SK-N-SH treated with all-trans-retinoic acid at 6 μM for 48 hours (cell line): Measurements from ENCODE around the gene DNAAF2.

Source experiments
- ATAC-seq: fragments of 200-7000 bp; cut with Tn5 transposase; 3 replicates; pipeline ENCODE4 v1.9.1; 2020; ENCODE audit warnings: mild to moderate bottlenecking, moderate library complexity
- BACH2 ChIP-seq: fragments of 250-450 bp; sonication (Bioruptor Pico); IDR thresholded peaks from 2 replicates; pipeline ENCODE4 v1.9.0; 2021; ENCODE audit warnings: mild to moderate bottlenecking, borderline replicate concordance
- CREB5 ChIP-seq: fragments of 250-450 bp; sonication (Bioruptor Pico); IDR thresholded peaks from 2 replicates; pipeline ENCODE4 v1.5.1; 2020; ENCODE audit warnings: low read depth, mild to moderate bottlenecking, moderate library complexity
- CSDC2 ChIP-seq: fragments of 250-450 bp; sonication (Bioruptor Pico); IDR thresholded peaks from 2 replicates; pipeline ENCODE4 v1.5.0; 2020; ENCODE audit warnings: mild to moderate bottlenecking, moderate library complexity
- GLIS3 ChIP-seq: fragments of 250-450 bp; sonication (Bioruptor Pico); IDR thresholded peaks from 2 replicates; pipeline ENCODE4 v1.5.0; 2020; ENCODE audit warnings: mild to moderate bottlenecking, moderate library complexity
- OSR1 ChIP-seq: fragments of 250-450 bp; sonication (Bioruptor Pico); IDR thresholded peaks from 2 replicates; pipeline ENCODE4 v1.8.0; 2022; ENCODE audit warnings: moderate library complexity, mild to moderate bottlenecking, inconsistent platforms
- PATZ1 ChIP-seq: fragments of 250-450 bp; sonication (Bioruptor Pico); IDR thresholded peaks from 2 replicates; pipeline ENCODE4 v1.8.0; 2020; ENCODE audit warnings: mild to moderate bottlenecking, moderate library complexity, borderline replicate concordance
- POU6F1 ChIP-seq: fragments of 250-450 bp; sonication (Bioruptor Pico); IDR thresholded peaks from 2 replicates; pipeline ENCODE4 v1.8.0; 2021; ENCODE audit warnings: low read depth, mild to moderate bottlenecking, moderate library complexity, borderline replicate concordance
- PPARA ChIP-seq: fragments of 250-450 bp; sonication (Bioruptor Pico); IDR thresholded peaks from 2 replicates; pipeline ENCODE4 v1.5.0; 2020; ENCODE audit warnings: mild to moderate bottlenecking, borderline replicate concordance
- SNAI2 ChIP-seq: fragments of 250-450 bp; sonication (Bioruptor Pico); IDR thresholded peaks from 2 replicates; pipeline ENCODE4 v1.5.0; 2020; ENCODE audit warnings: mild to moderate bottlenecking, moderate library complexity
- TCF4 ChIP-seq: fragments of 250-450 bp; sonication (Bioruptor Pico); IDR thresholded peaks from 2 replicates; pipeline ENCODE4 v1.8.0; 2021; ENCODE audit warnings: mild to moderate bottlenecking, moderate library complexity, borderline replicate concordance
- TOX ChIP-seq: fragments of 250-450 bp; sonication (Bioruptor Pico); IDR thresholded peaks from 2 replicates; pipeline ENCODE4 v1.8.0; 2021; ENCODE audit warnings: mild to moderate bottlenecking, moderate library complexity, borderline replicate concordance
- TSHZ2 ChIP-seq: fragments of 250-450 bp; sonication (Bioruptor Pico); IDR thresholded peaks from 2 replicates; pipeline ENCODE4 v1.5.0; 2020; ENCODE audit warnings: mild to moderate bottlenecking, moderate library complexity
- ZC3H10 ChIP-seq: fragments of 250-450 bp; sonication (Bioruptor Pico); IDR thresholded peaks from 2 replicates; pipeline ENCODE4 v1.5.1; 2021; ENCODE audit warnings: mild to moderate bottlenecking, moderate library complexity
- ZFP3 ChIP-seq: fragments of 250-450 bp; sonication (Bioruptor Pico); IDR thresholded peaks from 2 replicates; pipeline ENCODE4 v1.5.0; 2020; ENCODE audit warnings: mild to moderate bottlenecking, moderate library complexity
- ZFP30 ChIP-seq: fragments of 450-650 bp; formaldehyde crosslinking; IDR thresholded peaks from 2 replicates; pipeline ENCODE4 v1.5.0; 2022; ENCODE audit warnings: mild to moderate bottlenecking, moderate library complexity
- ZNF565 ChIP-seq: fragments of 450-650 bp; formaldehyde crosslinking; conservative IDR thresholded peaks from 2 replicates; pipeline ENCODE4 v1.5.0; 2020; ENCODE audit warnings: low read depth, mild to moderate bottlenecking, moderate library complexity
- ZNF70 ChIP-seq: fragments of 450-650 bp; formaldehyde crosslinking; IDR thresholded peaks from 2 replicates; pipeline ENCODE4 v1.5.0; 2020; ENCODE audit warnings: mild to moderate bottlenecking, moderate library complexity
- ZNF8 ChIP-seq: fragments of 450-650 bp; formaldehyde crosslinking; IDR thresholded peaks from 2 replicates; pipeline ENCODE4 v1.5.0; 2020; ENCODE audit warnings: mild to moderate bottlenecking, moderate library complexity

DNAAF2 gene

GRCh38 chr14:49677643-49678042, 42.6 kb upstream of the DNAAF2 start (continued):
- no peak for TF ChIP-seq CREB5

GRCh38 chr14:49673586-49673985, 38.5 kb upstream of the DNAAF2 start:
- TF ChIP-seq BACH2 (CRISPR knock-in tag), result no peak
- TF ChIP-seq PATZ1 (CRISPR knock-in tag), result no peak
- TF ChIP-seq PPARA (CRISPR knock-in tag), result no peak
- no peak for TF ChIP-seq ZFP3 (CRISPR knock-in tag)
- TF ChIP-seq TOX, result no peak
- TF ChIP-seq SNAI2, result no peak
- no peak for TF ChIP-seq ZNF565 (CRISPR knock-in tag)
- no peak for TF ChIP-seq CSDC2 (CRISPR knock-in tag)
- TF ChIP-seq ZC3H10 (CRISPR knock-in tag), result no peak
- TF ChIP-seq CREB5, result no peak
- TF ChIP-seq GLIS3 (CRISPR knock-in tag), result no peak
- TF ChIP-seq TSHZ2 (CRISPR knock-in tag), result no peak
- TF ChIP-seq TCF4 (CRISPR knock-in tag), result no peak
- TF ChIP-seq ZFP30 (CRISPR knock-in tag), result no peak
- no peak for TF ChIP-seq ZNF8
- TF ChIP-seq OSR1 (CRISPR knock-in tag), result no peak
- no peak for TF ChIP-seq POU6F1 (CRISPR knock-in tag)
- no peak for TF ChIP-seq ZNF70 (CRISPR knock-in tag)
- no peak for ATAC-seq

- no peak for TF ChIP-seq ZNF8
- no peak for TF ChIP-seq PATZ1 (CRISPR knock-in tag)
- ATAC-seq, result no peak
Measured at GRCh38 chr14:49670475-49670874, 35.4 kb upstream of the DNAAF2 start.
